GM19467 (cell line): ENCODE data around the gene HAND2.

Experiments
- ATAC-seq: cut with Tn5 transposase; IDR thresholded peaks from one replicate; pipeline ENCODE4 v1.9.1; 2021; ENCODE audit warnings: mild to moderate bottlenecking, moderate library complexity; ENCODE audit not compliant: unreplicated experiment

Gene HAND2

DNA sequence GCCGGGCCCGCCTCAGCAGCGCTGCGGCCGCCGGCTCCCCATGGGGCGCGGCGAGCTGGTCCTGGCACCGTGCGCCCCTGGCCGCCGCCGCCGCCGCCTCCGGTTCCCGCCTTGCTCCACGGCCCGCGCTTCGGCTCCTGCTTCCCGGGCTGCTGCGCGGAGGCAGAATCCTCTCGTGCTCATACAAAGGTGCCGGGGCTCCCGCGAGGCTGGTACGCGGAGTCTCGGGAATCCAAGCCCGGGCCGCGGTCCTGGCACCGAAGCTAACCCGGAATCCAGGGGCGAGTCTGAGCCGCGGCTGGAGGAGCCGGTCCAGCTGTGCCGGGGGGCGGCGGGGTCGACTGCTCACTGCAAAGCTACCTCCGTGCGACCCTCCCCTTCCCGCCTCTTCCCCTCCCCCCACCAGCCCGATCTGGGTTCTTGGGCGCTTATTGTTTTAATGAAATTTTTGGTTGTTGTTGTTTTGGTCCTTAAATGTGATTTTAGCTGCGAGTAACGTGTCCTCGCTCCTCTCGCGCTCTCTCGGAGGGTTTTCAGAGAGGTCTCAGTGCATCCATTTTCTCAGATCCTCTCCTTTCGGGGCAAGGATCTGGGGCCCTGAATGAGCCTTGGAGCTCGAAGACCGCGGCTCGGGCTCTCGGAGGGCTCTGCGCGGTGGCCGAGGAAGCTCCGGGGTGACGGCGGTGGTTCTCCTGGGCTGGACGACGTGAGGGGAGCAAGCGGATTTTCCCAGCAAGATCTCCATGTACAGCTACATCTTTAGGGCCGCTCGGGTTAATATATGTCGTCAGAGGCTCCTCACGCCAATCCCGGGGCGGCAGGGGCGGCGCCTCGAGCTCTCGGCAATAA, at the start of gene HAND2:
Gene HAND2, minus strand, starts transcription at position 753 of the 849 bp plus-strand sequence. CDS start 940 bp downstream, outside the sequence.
- no peak for ATAC-seq

DNA sequence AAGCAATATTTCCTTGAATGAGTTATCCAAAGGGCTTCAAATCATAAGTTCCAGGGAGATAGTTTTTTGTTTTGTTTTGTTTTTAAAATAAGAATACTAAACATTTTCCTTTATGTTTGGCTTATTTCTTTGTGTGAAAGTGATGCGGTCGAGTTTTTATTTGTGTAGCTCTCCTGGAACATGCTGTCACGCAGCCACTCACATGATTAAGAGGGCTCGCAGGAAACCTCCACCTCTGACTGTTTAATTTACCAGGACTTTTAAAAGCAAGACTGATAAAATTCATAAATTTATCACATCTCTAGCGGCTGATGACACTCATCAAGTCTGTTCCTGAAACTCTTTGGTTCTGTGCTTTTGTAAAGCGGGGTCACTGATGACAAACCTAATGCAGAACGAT, 48.9 kb upstream of the HAND2 start:
- no peak for ATAC-seq

DNA sequence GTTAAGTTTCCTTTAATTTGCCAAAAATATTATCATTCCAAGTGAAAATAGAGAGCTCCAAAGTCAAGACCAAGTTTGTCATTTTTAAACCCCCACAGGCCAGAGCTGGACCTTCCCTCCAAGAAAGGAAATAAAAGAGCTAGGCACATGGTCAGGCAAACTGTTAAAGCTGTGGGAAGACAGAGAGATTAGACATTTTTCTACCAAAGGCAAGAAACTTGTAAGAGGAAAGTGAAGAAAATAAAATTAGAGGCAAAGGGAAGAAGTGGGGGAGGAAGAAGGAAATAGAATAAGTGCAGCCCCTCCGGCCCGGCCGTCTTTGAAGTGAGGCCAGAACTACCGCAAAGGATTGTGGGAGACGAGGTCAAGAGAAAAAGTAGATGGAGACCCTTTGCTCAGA, 47.9 kb upstream of the HAND2 start:
- no peak for ATAC-seq

DNA sequence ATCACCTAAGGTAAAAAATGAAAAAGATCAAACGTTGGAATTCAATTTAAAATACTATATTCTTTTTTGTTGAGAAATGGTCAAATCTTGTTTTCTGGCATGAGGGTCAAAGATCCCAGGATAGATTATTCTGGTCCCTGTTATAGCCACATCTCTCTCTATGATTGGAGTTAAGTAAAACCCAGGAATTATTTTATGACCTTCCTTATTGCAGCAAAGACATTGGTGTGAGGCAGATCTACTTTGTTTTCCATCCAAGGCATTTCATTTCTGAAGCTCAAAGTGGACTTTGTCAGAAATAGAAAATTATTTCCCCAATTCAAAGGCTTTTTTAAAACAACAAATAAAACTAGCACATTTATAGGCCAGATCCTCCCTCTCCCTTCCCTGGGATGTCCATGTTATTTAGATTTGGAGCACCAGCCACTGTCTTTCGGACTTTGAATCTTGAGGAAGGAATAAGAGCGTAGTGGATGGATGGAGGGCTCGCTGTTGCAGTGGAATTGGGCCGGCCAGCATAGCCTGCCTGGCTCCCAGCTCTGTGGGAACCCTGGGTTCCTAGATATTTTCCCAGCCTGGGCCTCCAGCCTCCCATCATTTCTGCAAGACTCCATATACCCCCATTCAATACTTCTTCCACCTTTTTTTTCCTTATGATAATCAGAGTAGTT, 45.6 kb upstream of the HAND2 start:
- ATAC-seq: no peak

DNA sequence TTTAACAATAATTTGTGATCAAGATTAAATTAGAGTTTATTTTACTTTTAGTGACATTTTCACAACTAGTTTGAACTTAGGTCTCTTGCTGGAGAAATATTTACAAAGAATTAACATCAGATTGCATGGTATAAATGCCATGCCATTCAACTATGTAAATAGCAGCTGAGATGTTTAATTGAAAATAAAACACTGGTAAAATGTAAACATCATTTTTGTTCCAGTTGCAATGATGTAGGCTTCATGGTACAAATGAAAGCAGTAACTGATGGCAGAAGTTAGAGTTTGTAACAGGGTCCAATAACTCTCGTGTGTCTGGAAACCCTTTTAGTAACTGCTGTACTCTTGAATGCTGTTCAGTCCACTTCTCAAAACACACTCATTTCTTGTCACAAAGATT, 43.7 kb upstream of the HAND2 start:
- no peak for ATAC-seq

DNA sequence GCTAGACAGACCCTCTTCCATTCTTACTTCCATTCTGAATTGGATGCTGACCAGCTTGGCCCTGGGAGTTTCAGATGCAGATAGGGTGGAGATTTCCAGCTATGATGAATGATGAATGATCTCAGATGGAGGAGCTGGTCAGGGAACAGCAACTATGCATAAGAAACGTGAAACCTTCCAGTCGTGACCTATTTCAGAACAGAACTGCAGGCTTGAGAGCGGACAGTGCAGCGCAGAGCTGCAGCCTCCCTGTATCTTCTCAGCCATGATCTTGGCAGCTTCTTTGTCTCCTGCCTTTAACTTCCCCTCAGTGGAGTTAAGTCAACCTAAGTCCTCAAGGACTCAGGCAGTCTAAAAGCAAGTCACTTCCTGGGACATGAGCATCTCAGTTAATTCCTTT, 43.3 kb upstream of the HAND2 start:
- ATAC-seq: no peak

DNA sequence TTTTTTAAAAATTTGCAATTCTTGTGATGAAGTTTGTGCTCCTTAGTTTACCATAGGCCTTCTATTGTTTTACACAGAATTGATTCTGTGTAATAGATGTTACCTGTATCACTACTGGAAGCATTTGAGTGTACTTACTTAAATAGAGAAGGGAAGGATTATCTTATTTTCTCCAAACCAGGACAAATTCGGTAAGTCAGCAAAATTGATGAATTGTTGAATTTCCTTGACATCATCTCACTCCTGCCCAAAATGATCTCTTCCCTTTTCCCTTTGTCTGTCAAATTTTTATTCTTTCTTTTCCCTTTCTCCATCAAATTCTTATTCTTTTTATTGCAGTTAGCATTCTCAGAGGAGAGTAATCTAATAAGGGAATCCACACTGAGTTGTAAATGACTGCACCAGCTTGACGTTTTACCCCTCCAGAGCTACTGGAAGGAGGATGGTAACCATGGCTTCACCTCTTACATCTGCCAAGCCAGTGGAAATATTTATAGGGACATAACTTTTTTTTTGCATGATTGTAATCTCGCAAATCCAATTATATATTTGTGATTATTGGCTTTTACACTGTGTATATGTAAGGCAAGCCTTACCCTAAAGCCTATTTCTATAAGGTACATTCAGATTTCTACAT, 42.6 kb upstream of the HAND2 start:
- no peak for ATAC-seq

DNA sequence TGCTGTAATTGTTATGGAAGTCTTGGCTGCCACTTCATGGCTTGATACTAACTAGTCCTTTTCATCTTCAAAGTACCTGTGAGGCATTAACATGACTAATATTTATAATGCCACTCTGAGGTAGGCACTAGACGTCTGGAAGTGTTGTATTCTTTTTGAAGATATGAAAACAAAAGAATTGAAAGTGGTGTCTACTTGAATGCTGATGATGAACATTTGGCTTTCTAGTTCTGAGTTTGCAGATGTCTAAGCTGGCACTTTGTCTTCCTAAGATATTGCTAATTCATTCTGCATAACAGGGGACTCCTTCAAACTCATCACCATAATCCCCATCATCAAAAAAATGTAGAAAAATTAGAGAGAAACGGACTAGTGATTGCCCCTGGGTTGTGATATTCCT, 41.6 kb upstream of the HAND2 start:
- ATAC-seq: no peak

DNA sequence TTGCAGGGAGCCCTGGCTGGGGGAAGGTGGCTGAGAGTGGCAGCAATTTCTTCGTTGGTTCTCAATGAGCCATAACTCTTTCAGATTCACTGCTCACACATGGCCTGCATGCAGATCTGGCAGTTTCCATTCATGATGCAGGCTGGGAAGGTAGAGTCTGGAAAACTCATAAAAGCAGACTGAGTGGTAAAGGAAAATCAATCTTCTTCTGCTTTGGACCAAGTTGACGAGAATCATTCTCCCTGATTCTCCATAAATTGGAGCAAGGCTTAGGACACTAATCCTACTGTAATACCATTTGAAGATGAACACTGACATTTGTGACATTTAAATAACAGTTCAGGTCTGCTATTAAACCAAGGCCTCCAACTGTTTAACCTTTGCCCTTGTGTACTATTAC, 35.3 kb upstream of the HAND2 start:
- ATAC-seq: no peak

DNA sequence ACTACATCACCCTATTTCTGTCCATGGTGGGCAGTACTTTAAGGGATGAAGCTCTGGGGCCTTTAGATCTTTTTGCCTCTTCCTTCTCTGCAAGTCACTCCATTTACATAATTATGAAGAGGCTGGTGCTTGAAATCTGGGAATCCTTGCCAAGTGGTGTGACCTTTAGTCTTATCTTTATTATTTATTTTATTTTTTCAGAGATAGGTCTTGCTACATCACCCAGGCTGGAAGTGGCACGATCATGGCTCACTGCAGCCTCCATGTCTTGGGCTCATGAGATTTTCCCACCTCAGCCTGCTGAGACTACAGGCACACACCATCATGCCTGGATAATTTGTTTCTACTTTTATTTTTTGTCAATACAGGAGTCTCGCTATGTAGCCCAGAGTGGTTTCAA, 34.4 kb upstream of the HAND2 start:
- ATAC-seq: no peak

DNA sequence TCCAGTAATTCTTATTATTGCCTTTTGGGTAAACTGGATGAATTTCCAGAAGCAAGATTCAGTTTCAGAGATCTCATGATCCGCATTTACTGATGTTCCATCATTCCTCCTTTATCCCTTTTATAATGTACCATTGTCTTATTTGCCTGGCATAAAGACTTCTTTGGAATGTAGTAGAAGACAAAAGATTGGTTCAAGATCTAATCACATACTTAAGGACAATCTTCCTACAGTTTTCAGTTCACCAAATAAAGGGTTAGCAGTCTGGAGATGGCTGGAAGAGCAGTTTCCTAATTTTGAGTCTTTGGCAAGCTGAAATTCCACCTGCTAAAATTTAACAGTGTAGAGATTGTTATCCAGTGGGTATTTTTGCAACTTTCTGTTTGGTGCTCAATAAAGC, 30.9 kb upstream of the HAND2 start:
- ATAC-seq: no peak

DNA sequence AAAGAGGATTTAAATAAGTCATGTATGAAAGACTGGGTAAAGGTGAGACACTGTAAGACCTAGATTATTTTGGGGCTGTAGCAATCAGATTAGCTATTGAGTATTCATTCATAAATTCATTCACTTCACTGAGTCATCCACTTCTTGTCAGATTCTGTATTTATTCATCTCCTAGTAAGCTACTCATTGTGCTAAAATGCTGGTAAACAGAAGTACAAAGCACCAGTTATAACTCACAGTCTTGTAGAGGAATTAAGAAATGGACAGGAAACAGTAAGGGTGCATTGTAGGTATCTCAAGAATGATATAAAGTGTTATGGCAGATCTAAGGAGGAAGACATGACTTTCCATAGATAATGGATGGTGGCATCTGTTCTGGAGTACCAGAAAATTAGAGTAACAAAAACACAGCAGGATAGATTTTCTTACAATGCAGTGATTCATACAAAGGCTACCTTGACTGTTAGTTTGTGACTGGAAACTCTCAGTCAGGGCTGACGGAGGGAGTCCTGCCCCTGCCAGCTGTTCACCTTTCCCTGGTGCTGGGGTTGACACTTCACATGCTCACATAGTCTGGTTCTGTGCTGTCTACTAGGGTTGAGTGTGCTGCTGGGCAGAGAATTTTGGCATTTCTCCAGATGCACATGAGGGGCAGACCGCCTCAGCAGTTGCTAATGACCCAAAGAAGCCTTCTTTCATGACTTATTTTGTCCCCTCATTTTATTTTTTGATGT, 26.5 kb upstream of the HAND2 start:
- no peak for ATAC-seq

DNA sequence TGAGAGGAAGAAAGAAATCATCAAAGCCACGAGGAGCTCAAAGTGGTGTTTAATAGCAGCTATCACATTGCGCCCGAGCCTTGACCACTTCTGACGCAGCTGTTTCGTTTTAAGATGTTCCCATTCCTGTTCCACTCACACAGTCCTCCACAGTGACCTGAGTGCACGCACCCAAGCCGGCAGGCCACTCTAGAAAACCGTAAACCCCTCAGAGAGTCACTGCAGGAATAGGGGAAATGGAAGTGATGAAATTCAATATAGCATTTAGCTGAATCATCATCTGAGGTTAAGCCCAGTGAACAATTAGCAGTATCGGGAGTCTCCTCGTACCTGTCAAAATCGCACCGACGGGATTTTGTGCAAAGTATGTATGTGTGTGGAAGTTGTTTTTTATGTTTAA, 17.9 kb upstream of the HAND2 start:
- no peak for ATAC-seq

DNA sequence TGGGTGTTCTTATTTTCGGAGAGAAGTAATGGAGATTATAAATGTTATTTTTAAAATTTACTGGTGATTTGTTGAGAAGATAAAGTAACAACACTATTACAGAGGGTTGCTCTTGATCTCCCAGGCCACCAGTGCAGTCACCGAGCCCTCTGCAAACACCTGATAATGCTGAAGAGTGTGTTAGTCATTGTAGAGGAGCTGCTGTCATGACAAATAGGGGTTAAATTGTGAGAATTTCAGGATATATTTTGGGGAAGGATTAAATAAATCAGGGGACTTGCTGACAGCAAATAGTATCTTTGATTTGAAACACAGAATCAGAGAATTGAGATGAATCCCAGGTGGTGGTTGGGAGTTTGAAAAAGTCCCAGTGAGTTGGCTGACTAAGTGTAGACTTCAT, 16.7 kb upstream of the HAND2 start:
- ATAC-seq: no peak

DNA sequence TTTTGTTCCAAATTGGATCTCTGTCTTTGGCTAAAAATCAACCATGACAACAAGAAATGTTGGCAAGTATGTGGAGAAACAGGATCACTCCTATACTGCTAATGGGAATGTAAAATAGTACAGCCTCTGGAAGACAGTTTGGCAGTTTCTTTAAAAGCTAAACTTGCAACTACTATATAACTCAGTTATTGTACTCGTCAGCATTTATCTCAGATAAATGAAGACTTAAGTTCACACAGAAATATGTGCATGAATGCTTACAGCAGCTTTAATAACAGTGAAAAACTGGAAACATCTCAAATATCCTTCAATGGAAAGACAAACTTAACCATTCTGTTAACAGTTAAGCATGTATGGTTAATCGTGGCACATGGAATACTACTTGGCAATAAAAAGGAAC, 15.4 kb upstream of the HAND2 start:
- ATAC-seq: no peak

DNA sequence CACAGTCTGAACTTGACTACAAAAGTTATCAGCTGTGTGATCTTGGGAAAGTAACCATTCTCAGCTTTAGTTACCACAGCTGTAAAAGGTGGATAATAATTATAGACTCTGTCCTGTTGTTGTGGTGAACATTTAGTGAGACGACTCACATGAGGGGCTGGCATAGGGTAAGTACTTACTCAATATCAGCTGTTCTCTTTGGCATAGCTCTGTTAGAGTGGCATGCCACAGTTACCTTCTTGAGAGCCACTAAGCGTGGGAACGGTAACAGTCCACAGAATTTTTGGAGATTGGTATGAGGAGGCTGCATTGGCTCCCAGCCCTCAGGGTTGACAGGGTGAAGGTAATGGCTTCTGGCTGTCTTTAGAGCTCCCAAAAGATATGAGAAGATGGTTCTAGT, 13.2 kb upstream of the HAND2 start:
- no peak for ATAC-seq

DNA sequence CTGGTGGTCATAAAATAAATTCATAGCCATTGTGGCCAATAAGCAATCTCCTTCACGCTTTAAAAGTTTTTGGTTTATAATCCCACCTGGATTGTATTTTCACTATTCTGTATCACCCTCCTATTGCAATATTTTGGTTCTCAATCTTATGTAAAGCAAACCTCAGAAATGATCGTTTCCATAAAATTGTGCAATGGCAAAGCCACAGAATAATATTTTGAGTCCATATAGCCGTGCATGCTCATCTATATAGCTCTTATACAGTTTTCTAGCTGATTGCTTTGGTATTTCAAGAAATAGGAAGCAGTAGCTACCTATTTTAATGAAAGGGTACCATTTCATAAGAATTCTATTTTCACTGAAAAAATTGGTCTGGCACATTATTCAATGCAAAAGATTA, 10.0 kb upstream of the HAND2 start:
- no peak for ATAC-seq

DNA sequence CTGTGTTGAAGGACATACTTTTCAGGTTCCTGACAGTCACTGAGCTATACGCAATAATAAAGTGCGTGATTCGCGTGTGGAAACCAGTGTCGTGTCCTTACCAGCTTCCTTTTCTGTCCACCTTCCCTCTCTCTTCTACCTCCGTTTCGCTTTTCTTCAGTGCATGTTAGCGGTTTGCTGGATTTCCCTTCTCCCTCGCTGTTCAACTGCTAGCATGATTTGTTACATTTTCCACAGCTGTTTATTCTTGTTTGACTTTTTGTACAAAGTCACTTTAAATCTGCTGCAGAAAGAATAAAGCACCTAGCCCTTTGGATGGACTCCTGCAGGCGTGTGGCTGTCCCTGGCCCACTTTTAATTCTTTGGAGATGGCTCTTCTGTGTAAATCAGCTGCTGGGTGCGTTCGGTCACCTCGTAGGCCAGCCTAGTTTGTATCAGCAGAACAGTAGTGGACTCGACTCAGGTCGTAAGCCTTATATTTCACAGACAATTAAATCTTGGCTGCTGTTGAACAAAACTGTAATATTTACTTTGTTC, 8.9 kb upstream of the HAND2 start:
- no peak for ATAC-seq

DNA sequence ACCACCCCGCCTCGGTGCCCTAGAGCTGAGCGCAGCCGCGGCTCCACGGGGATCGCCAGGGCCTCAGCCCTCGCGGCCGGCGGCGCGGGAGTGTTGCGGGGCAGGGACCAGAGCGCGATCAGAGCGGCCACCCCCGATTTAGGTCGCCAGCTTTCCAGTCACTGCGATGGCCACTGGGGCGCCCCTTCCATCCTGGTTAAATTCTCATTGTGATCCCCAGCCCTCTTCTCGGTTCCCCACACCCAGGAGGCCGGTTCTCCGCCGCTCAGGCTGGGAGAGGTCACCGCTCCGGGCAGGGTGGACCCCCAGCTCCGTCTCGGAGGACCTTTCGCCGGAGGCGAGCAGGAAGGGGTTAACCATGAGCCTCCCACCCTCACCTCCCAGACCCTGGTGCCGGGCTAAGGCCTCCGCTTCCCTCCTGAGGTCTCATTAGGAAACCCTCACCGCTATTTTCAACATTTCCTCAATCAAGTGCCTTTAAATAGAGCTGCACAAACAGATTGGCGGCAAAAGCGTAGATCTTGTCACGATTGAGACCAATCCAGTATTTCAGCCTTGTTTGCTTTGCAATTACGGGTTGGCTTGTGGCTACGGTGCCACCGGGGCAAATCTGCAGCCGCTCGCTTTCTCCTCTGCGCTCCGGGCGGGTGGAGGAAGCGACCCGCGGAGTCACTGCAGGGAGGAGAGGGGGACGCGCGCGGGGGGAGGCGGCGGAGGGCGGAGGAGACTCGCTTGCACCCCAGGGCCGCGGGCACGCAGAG, 8.3 kb upstream of the HAND2 start:
- no peak for ATAC-seq

DNA sequence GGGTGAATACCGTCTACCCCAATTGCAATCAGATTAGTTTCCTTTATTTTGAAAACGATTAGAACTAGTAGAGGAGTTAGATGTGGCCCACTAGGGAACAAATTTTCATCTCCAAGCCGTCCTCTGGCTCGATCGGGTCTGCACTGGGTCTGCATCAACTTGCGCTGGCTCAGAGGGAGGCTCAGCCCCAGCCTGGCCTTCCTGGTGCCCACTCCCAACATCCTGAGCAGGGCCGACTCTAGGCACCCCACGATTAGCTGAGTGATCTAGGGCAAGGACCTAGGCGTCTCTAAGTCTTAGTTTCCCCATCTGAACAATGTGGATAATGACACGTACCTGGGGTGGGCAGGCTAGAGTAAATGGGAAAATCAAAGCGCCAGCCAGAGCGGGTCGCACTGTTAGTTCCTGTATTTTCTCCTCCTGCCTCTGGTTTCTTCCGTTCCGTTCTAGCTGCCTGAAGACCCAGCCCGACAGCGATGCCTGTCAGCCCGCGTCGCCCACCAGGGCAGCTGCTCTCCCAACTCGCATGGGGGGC, 7.7 kb upstream of the HAND2 start:
- no peak for ATAC-seq
